Loucy (cell line): ENCODE measurements around the gene CYP2C19.

ENCODE experiments used
- H2AFZ ChIP-seq: fragments of 200-600 bp; sonication (generic); 2 replicates; pipeline ENCODE4 v1.6.0; 2016; ENCODE audit warnings: antibody characterized with exemption, mild to moderate bottlenecking, low read length, moderate library complexity
- H3F3A ChIP-seq: fragments of 200-600 bp; 2 replicates; pipeline ENCODE4 v1.6.0; 2016; ENCODE audit warnings: antibody characterized with exemption, low read depth, mild to moderate bottlenecking
- H3K27me3 ChIP-seq: fragments of 200-600 bp; sonication (generic); 2 replicates; pipeline ENCODE4 v1.6.1; 2014; ENCODE audit warnings: low read length, mild to moderate bottlenecking; ENCODE audit not compliant: insufficient read depth, poor library complexity, severe bottlenecking
- H3K36me3 ChIP-seq: fragments of 200-600 bp; sonication (generic); 2 replicates; pipeline ENCODE4 v1.6.1; 2016; ENCODE audit warnings: low read length; ENCODE audit not compliant: insufficient read depth
- H3K4me1 ChIP-seq: fragments of 200-600 bp; sonication (generic); 2 replicates; pipeline ENCODE4 v1.5.1; 2014; ENCODE audit warnings: low read length, mild to moderate bottlenecking; ENCODE audit not compliant: insufficient read depth, poor library complexity, severe bottlenecking
- H3K4me2 ChIP-seq: fragments of 200-600 bp; sonication (generic); 2 replicates; pipeline ENCODE4 v1.6.0; 2014; ENCODE audit warnings: antibody characterized with exemption, low read length, low read depth, mild to moderate bottlenecking; ENCODE audit not compliant: poor library complexity, severe bottlenecking
- H3K4me3 ChIP-seq: fragments of 200-600 bp; sonication (generic); 2 replicates; pipeline ENCODE4 v1.5.1; 2014; ENCODE audit warnings: low read length, mild to moderate bottlenecking, mixed read lengths; ENCODE audit not compliant: poor library complexity, severe bottlenecking
- H3K79me2 ChIP-seq: fragments of 200-600 bp; sonication (generic); 2 replicates; pipeline ENCODE4 v1.6.1; 2014; ENCODE audit warnings: low read length; ENCODE audit not compliant: insufficient read depth
- H3K9ac ChIP-seq: fragments of 200-600 bp; sonication (generic); 2 replicates; pipeline ENCODE4 v1.6.0; 2014; ENCODE audit warnings: mild to moderate bottlenecking, low read depth, low read length, moderate library complexity; ENCODE audit not compliant: poor library complexity, severe bottlenecking
- H3K9me2 ChIP-seq: fragments of 200-600 bp; sonication (generic); replicated peaks from 2 replicates; pipeline ENCODE4 v1.6.1; 2016; ENCODE audit warnings: low read depth, low read length, mixed read lengths
- H3K9me3 ChIP-seq: fragments of 200-600 bp; sonication (generic); 2 replicates; pipeline ENCODE4 v1.6.1; 2014; ENCODE audit warnings: mild to moderate bottlenecking, antibody characterized with exemption, low read length, low read depth; ENCODE audit not compliant: insufficient read depth
- H4K20me1 ChIP-seq: fragments of 200-600 bp; sonication (generic); 2 replicates; pipeline ENCODE4 v1.6.0; 2014; ENCODE audit warnings: antibody characterized with exemption, low read length, mild to moderate bottlenecking; ENCODE audit not compliant: insufficient read depth, poor library complexity, severe bottlenecking
- EZH2phosphoT487 ChIP-seq: fragments of 200-600 bp; IDR thresholded peaks from 2 replicates; pipeline ENCODE4 v1.6.1; 2018; ENCODE audit warnings: antibody characterized with exemption, mild to moderate bottlenecking, moderate library complexity, borderline replicate concordance
- TF ChIP-seq, protein P1 (sequence below): fragments of 200-600 bp; sonication (generic); conservative IDR thresholded peaks from 2 replicates; pipeline ENCODE4 v1.5.1; 2014; ENCODE audit warnings: mild to moderate bottlenecking, antibody characterized with exemption, low read length

Gene CYP2C19

DNA sequence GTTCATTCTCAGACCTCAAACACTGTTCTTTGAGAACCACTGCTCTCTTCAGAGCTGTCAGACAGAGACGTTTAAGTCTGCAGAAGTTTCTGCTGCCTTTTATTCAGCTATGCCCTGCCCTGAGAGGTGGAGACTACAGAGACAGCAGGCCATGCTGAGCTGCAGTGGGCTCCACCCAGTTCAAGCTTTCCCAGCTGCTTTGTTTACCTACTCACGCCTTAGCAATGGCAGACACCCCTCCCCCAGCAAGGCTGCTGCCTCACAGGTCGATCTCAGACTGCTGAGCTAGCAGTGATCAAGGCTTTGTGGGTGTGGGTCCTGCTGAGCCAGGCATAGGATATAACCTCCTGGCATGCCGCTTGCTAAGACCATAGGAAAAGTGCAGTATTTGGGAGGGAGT, 95.5 kb downstream of the CYP2C19 start:
- Histone ChIP-seq H3K9ac (no peak overlapping the region), H3K9me2 (no peaks in the 10 kb centered on the region), H3K9me3 (no peaks in the 10 kb centered on the region), H3K36me3 (no peaks in the 10 kb centered on the region), H3K4me2 (no peak overlapping the region), H3F3A (no peaks in the 10 kb centered on the region), H3K4me3 (no peak overlapping the region), H2AFZ (no peak overlapping the region), H3K79me2 (no peaks in the 10 kb centered on the region), H3K4me1 (no peaks in the 10 kb centered on the region), H3K27me3 (no peaks in the 10 kb centered on the region), H4K20me1 (no peaks in the 10 kb centered on the region)
- TF ChIP-seq EZH2phosphoT487: no peak
- TF ChIP-seq, protein P1, sequence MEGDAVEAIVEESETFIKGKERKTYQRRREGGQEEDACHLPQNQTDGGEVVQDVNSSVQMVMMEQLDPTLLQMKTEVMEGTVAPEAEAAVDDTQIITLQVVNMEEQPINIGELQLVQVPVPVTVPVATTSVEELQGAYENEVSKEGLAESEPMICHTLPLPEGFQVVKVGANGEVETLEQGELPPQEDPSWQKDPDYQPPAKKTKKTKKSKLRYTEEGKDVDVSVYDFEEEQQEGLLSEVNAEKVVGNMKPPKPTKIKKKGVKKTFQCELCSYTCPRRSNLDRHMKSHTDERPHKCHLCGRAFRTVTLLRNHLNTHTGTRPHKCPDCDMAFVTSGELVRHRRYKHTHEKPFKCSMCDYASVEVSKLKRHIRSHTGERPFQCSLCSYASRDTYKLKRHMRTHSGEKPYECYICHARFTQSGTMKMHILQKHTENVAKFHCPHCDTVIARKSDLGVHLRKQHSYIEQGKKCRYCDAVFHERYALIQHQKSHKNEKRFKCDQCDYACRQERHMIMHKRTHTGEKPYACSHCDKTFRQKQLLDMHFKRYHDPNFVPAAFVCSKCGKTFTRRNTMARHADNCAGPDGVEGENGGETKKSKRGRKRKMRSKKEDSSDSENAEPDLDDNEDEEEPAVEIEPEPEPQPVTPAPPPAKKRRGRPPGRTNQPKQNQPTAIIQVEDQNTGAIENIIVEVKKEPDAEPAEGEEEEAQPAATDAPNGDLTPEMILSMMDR: no peak

- TF ChIP-seq EZH2phosphoT487: no peak
- TF ChIP-seq, protein P1: no peak
- no peaks in the 10 kb centered on the region for H3F3A ChIP-seq
- H3K9me2 ChIP-seq: no peaks in the 10 kb centered on the region
- H3K79me2 ChIP-seq: no peaks in the 10 kb centered on the region
- H3K36me3 ChIP-seq: no peaks in the 10 kb centered on the region
- no peak overlapping the region for H3K9ac ChIP-seq
- no peak overlapping the region for H3K4me3 ChIP-seq
- no peaks in the 10 kb centered on the region for H3K4me1 ChIP-seq
- H3K9me3 ChIP-seq: no peaks in the 10 kb centered on the region
- H3K27me3 ChIP-seq: no peaks in the 10 kb centered on the region
- H2AFZ ChIP-seq: no peak overlapping the region
- H3K4me2 ChIP-seq: no peak overlapping the region
- no peaks in the 10 kb centered on the region for H4K20me1 ChIP-seq
Observed at GRCh38 chr10:94859086-94859485, 96.6 kb downstream of the CYP2C19 start.

DNA sequence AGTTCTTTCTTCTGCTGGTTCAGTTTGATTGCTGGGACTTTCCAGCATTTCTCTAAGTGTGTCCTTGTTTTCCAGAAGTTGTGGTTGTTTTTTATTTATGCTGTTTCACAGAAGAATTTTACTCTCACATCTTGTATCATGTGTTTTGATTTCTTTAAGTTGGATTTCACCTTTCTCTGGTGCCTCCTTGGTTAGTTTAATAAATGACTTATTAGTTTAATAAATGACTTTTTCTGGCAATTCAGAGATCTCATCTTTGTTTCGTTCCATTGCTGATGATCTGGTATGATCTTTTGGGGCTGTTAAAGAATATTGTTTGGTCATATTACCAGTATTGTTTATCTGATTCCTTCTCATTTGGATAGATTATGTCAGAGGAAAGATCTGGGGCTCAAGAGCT, 116.2 kb downstream of the CYP2C19 start:
- H3K4me2 ChIP-seq: no peak overlapping the region

More for the DNA sequence above, 116.2 kb downstream of the CYP2C19 start:
- Histone ChIP-seq H3K36me3 (no peaks in the 10 kb centered on the region), H3K79me2 (no peaks in the 10 kb centered on the region), H3K4me3 (no peak overlapping the region), H4K20me1 (no peaks in the 10 kb centered on the region), H3K9me3 (no peaks in the 10 kb centered on the region), H3F3A (no peaks in the 10 kb centered on the region), H3K27me3 (no peaks in the 10 kb centered on the region), H3K4me1 (no peaks in the 10 kb centered on the region), H3K9ac (no peak overlapping the region), H3K9me2 (no peaks in the 10 kb centered on the region), H2AFZ (no peak overlapping the region)
- TF ChIP-seq, protein P1: no peak
- TF ChIP-seq EZH2phosphoT487: no peak
